Thoracic aorta (tissue), 2 donors: ENCODE measurements around the gene FGGY. TPM values are rescaled to one million over a fixed set of nuclear protein-coding genes. Genes with fewer than 3 reads are reported as not detected.

Experiments used
- ATAC-seq: fragments of 150-250 bp; one replicate; pipeline ENCODE4 v1.8.0; 2017; ENCODE audit warnings: low read depth; ENCODE audit not compliant: insufficient number of reproducible peaks, low FRiP score
- DNase-seq: peaks from one replicate; pipeline ENCODE4 v3.0.0-alpha.2; 2020; ENCODE audit warnings: low spot score
- H3K27ac ChIP-seq, 2 donors: fragments of 200-600 bp; sonication (generic); 1 replicate in 1 of 2; 2 replicates in 1 of 2; pipeline ENCODE4 v1.5.1; 2016; ENCODE audit warnings: mild to moderate bottlenecking in 2 of 2, moderate library complexity in 2 of 2
- H3K27me3 ChIP-seq: fragments of 200-600 bp; sonication (generic); replicated peaks from 2 replicates; pipeline ENCODE4 v1.6.0; 2016; ENCODE audit warnings: mild to moderate bottlenecking; ENCODE audit not compliant: insufficient read depth
- H3K36me3 ChIP-seq: fragments of 200-600 bp; sonication (generic); one replicate; pipeline ENCODE4 v1.5.1; 2016
- H3K4me1 ChIP-seq, 2 donors: fragments of 200-600 bp; sonication (generic); 1 replicate in 1 of 2; 2 replicates in 1 of 2; pipeline versions ENCODE4 v1.5.1 to v1.6.0; 2016; ENCODE audit warnings: low read depth in 2 of 2, mild to moderate bottlenecking in 1 of 2; ENCODE audit not compliant: control insufficient read depth in 1 of 2
- H3K4me3 ChIP-seq: fragments of 200-600 bp; sonication (generic); 2 replicates; pipeline ENCODE4 v1.5.1; 2016; ENCODE audit warnings: mild to moderate bottlenecking
- H3K9me3 ChIP-seq: fragments of 200-600 bp; sonication (generic); 2 replicates; pipeline ENCODE4 v1.5.1; 2016
- total RNA-seq, 2 donors: library from RNA; depleted of rRNA; stranded (reverse); fragments of >200 nt; gene quantifications; one replicate each; pipeline versions ENCODE4 v1.1.0 to v1.2.3, GENCODE V29; 2016
- TF ChIP-seq, protein P1 (sequence below): fragments of 200-600 bp; sonication (generic); IDR thresholded peaks from one replicate; pipeline ENCODE4 v1.5.1; 2019; ENCODE audit warnings: antibody characterized with exemption

FGGY gene
- total RNA-seq, 2 donors from 2014 or later = 6.5 to 9.9 TPM

DNA sequence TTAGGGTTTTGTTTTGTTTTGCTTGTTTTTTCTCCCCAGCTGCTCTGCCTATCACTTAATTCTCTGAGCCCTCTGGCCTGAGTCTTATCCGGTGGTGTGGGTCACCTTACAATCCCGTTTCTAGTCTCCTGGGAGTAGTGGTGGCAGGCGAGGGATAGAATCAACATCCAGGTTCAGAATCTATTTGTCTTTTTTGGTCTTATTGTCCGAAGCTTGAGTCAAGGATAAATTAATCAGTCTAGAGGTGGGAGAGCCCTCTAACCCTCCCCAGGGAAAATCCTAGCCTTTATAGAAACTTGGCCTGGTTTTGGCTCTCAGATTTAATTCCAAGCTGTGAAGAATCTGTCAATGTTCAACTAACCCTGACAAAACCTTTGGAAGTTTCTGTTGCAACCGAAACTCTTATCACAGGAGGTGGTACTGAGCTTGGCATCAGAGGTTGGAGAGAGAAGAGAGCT is 246.3 kb downstream of the FGGY start:
- no peak for ATAC-seq
- Histone ChIP-seq H3K9me3 (no peaks in the 10 kb centered on the region), H3K4me1 (peaks cover 2 to 8% of the 10 kb centered on the region in 2 donors), H3K27ac (peak overlapping the region in 1 of 2 donors; percentile 29), H3K27me3 (no peaks in the 10 kb centered on the region), H3K4me3 (no peak overlapping the region), H3K36me3 (no peaks in the 10 kb centered on the region)
- TF ChIP-seq, protein P1, sequence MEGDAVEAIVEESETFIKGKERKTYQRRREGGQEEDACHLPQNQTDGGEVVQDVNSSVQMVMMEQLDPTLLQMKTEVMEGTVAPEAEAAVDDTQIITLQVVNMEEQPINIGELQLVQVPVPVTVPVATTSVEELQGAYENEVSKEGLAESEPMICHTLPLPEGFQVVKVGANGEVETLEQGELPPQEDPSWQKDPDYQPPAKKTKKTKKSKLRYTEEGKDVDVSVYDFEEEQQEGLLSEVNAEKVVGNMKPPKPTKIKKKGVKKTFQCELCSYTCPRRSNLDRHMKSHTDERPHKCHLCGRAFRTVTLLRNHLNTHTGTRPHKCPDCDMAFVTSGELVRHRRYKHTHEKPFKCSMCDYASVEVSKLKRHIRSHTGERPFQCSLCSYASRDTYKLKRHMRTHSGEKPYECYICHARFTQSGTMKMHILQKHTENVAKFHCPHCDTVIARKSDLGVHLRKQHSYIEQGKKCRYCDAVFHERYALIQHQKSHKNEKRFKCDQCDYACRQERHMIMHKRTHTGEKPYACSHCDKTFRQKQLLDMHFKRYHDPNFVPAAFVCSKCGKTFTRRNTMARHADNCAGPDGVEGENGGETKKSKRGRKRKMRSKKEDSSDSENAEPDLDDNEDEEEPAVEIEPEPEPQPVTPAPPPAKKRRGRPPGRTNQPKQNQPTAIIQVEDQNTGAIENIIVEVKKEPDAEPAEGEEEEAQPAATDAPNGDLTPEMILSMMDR = no peak
- no peak for DNase-seq

DNA sequence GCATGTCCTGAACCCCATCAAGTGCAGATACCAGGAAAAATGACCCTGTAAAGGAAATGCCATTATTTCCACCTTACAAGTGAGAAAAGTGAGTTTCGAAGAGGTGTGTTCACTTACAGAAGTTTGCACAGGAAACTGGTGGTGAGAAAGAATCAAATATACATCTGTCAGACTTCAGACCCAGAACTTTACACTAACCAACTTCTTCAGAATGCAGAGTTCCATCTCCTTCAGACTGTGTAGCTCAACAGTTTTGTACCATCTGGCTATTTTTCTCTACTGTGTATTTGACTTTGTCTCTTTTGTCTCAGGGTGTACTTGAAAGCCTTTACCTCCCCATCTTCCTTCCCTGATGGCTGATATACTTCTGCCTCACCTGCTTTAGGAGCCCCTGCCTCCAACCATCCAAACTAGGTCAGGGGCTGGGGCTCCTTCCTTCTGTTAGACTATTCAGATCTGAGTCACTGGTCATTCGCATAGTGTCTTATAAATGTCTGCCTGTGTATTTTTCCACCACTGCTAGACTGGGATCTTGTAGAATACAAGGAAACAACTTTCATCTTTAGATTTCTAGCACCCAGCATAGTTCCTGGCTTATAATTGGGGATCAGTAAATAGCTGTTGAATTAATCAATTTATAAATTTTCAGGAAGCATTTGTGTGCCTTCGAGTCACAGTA is 247.9 kb downstream of the FGGY start:
- Histone ChIP-seq H3K4me1 (peaks cover 6 to 12% of the 10 kb centered on the region in 2 donors), H3K36me3 (no peaks in the 10 kb centered on the region), H3K4me3 (no peak overlapping the region), H3K27me3 (no peaks in the 10 kb centered on the region), H3K9me3 (no peaks in the 10 kb centered on the region), H3K27ac (no peak overlapping the region)
- DNase-seq (no peak), ATAC-seq (no peak)
- TF ChIP-seq, protein P1 = no peak

DNA sequence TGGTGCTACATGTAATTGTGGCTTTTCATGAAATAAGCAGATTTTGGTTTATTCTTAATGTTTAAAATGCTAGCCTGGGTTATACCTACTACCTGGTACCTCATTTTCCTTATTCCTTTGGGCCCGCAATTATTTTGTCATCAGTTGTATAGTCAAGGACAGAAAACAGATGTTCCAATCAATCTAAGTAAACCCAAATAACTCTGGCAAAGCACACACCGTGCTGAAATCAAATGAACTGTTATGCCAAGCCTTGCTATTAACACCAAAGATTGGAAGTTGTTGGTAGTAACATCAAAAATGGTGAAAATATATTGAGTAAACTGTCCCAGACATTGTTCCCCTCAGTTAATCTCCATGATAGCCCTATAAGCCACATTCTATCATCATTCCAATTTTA is 248.9 kb downstream of the FGGY start:
- no peak for ATAC-seq
- TF ChIP-seq, protein P1 = no peak
- no peaks in the 10 kb centered on the region for H3K36me3 ChIP-seq
- H3K27ac ChIP-seq = no peak overlapping the region
- peaks cover 12 to 23% of the 10 kb centered on the region in 2 donors for H3K4me1 ChIP-seq
- DNase-seq = no peak
- H3K4me3 ChIP-seq = no peak overlapping the region
- H3K27me3 ChIP-seq = no peaks in the 10 kb centered on the region
- H3K9me3 ChIP-seq = no peaks in the 10 kb centered on the region

DNA sequence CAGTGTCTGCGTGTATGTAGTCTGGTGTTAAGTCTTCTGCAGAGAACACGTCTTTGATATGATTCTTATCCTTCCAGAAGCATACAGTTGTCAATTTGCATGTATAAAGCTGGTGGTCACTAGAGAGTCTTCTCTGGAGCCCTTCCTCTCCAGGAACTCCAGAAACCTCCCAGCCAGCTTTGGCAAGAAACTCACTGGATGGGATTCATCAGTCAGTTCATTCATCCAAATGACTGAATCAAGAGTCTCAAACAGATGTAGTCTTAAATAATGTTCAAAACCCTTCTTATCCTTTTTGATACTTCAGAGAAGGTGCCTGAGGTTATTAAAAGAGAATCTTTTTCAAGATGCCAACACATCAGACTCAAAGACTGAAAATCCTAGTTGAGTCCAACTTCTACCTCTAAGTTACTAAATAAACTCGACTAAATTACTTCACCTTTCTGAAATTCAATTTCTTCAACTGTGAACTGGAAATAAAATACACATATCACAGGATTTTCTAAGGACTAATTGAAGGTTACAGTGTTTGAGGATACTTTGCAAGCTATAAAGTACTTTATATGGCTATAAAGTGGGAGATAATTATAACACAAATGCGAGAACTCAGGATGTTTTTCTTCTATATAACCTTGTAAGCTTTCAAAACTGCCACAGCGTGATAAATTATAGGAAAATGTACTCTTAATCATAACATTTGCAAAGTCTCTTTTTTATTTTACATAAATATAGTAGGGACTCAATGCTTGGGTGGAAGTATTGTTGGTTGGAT is 252.4 kb downstream of the FGGY start:
- ATAC-seq = no peak
- Histone ChIP-seq H3K4me3 (no peak overlapping the region), H3K4me1 (peaks cover 10 to 34% of the 10 kb centered on the region in 2 donors), H3K9me3 (no peaks in the 10 kb centered on the region), H3K27ac (no peak overlapping the region), H3K27me3 (no peaks in the 10 kb centered on the region), H3K36me3 (no peaks in the 10 kb centered on the region)
- no peak for DNase-seq
- TF ChIP-seq, protein P1 = no peak

DNA sequence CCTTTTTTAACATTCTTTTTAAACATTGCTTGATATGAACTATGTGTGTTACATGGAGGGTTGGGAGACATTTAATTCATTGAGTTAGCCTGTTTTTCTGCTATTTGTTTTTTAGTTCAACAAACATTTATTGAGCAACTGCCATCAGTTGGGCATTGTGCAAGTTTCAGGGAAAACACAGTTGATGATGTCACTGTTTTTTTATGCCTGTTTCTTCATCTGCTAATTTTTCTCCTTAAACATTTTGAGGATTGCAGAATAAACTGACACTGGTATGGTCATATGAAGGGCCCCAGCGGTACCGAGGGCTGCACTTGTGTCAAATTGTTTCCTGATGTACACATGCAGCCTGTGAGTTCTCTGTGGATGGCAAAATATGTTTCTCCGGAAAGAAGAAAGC is 253.0 kb downstream of the FGGY start:
- Histone ChIP-seq H3K4me1 (peaks cover 10 to 34% of the 10 kb centered on the region in 2 donors), H3K9me3 (no peaks in the 10 kb centered on the region), H3K36me3 (no peaks in the 10 kb centered on the region), H3K4me3 (no peak overlapping the region), H3K27me3 (no peaks in the 10 kb centered on the region), H3K27ac (peak overlapping the region in 1 of 2 donors; percentile 55)
- no peak for ATAC-seq
- TF ChIP-seq, protein P1 = no peak
- no peak for DNase-seq
